Gastrocnemius medialis (tissue), 4 donors: ENCODE results near the gene ARHGEF10L. TPM values are rescaled to one million over a fixed set of nuclear protein-coding genes. Genes with fewer than 3 reads are reported as not detected.

Source experiments
- ATAC-seq, 2 donors: fragments of 150-250 bp; one replicate each; pipeline ENCODE4 v1.9.1; 2016
- DNase-seq, 2 donors: peaks; one replicate each; pipeline ENCODE4 v3.0.0-alpha.2; 2019
- H3K27ac ChIP-seq, 4 donors: fragments of 200-600 bp; sonication (generic); 1 replicate in 1 of 4; 2 replicates in 3 of 4; pipeline ENCODE4 v1.5.1; 2016 to 2018; ENCODE audit warnings: mild to moderate bottlenecking in 2 of 4, moderate library complexity in 1 of 4
- H3K27me3 ChIP-seq, 3 donors: fragments of 200-600 bp; sonication (generic) in 2 of 3; 1 replicate in 1 of 3; 2 replicates in 2 of 3; pipeline versions ENCODE4 v1.5.1 to v1.6.0; 2016 to 2019; ENCODE audit warnings: mild to moderate bottlenecking in 1 of 3, moderate library complexity in 1 of 3
- H3K36me3 ChIP-seq, 2 donors: fragments of 200-600 bp; sonication (generic) in 1 of 2; one replicate each; pipeline ENCODE4 v1.5.1; 2017 to 2018
- H3K4me1 ChIP-seq, 2 donors: fragments of 200-600 bp; sonication (generic) in 1 of 2; one replicate each; pipeline ENCODE4 v1.5.1; 2016 to 2017; ENCODE audit warnings: mild to moderate bottlenecking in 2 of 2
- H3K4me3 ChIP-seq, 4 donors: fragments of 200-600 bp; sonication (generic) in 3 of 4; 1 replicate in 1 of 4; 2 replicates in 3 of 4; pipeline ENCODE4 v1.5.1; 2016 to 2019; ENCODE audit warnings: mild to moderate bottlenecking in 2 of 4
- H3K9me3 ChIP-seq, 3 donors: fragments of 200-600 bp; sonication (generic) in 2 of 3; 1 replicate in 1 of 3; 2 replicates in 2 of 3; pipeline ENCODE4 v1.5.1; 2016 to 2019
- POLR2A ChIP-seq, 2 donors: fragments of 450-650 bp; IDR thresholded peaks; one replicate each; pipeline ENCODE4 v1.6.1; 2017; ENCODE audit warnings: antibody characterized with exemption in 2 of 2, mild to moderate bottlenecking in 2 of 2, moderate library complexity in 2 of 2
- in situ Hi-C, 4 donors: fragments of 200-750 bp; cut with MboI; loops; one replicate each; pipeline versions ENCODE4 v1.15.0 to v1.8.0; 2017; ENCODE audit warnings: low sequenced_read_pairs in 4 of 4
- intact Hi-C: fragments of 100-400 bp; cut with DNase I; formaldehyde crosslinking; loops from one replicate; pipeline ENCODE4 v1.15.1; 2023; ENCODE audit warnings: low total_unique reads
- total RNA-seq, 4 donors: library from RNA; depleted of rRNA; stranded (reverse); fragments of >200 nt; gene quantifications; one replicate each; pipeline versions ENCODE4 v1.1.0 to v1.2.3, GENCODE V29; 2016
- TF ChIP-seq, protein P1 (sequence below), 5 experiments: fragments of 450-650 bp in 3 of 5; fragments of 200-600 bp in 2 of 5; sonication (generic) in 2 of 5; IDR thresholded peaks in 4 of 5; conservative IDR thresholded peaks in 1 of 5; 1 replicate in 4 of 5; 2 replicates in 1 of 5; pipeline ENCODE4 v1.5.1; 2016 to 2019; ENCODE audit warnings: antibody characterized with exemption in 5 of 5, mild to moderate bottlenecking in 3 of 5, moderate library complexity in 3 of 5

Gene ARHGEF10L
- total RNA-seq, 4 donors from 2014 or later = 21.2 to 111 (median 73.8) TPM

DNA sequence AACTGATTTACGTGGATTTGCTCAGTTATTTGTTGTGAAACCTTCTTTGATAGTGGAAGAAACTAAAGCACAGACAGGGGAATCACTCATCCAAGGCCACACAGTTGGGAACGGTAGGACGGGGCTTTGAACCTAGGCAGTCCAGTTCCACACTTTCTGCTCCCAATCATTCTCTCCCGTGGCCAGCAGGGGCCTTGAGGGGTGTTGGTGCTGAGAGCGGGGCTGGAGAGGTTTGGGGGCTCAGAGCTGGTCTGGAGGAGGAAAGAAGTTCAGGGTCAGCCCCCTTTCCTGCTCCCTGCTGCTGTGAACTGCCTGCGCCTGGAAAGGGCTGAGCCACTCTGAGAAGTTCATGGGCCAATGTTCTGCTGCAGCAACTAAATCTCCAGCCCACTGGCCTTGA, 184.2 kb downstream of the ARHGEF10L start:
- ATAC-seq = no peak
- no peak overlapping the region for H3K4me3 ChIP-seq
- no peak overlapping the region for H3K27ac ChIP-seq
- intact Hi-C loops = no loop called here
- H3K27me3 ChIP-seq = no peaks in the 10 kb centered on the region
- in situ Hi-C loops = no loop called here
- no peaks in the 10 kb centered on the region for H3K9me3 ChIP-seq
- no peaks in the 10 kb centered on the region for H3K36me3 ChIP-seq
- TF ChIP-seq, protein P1, sequence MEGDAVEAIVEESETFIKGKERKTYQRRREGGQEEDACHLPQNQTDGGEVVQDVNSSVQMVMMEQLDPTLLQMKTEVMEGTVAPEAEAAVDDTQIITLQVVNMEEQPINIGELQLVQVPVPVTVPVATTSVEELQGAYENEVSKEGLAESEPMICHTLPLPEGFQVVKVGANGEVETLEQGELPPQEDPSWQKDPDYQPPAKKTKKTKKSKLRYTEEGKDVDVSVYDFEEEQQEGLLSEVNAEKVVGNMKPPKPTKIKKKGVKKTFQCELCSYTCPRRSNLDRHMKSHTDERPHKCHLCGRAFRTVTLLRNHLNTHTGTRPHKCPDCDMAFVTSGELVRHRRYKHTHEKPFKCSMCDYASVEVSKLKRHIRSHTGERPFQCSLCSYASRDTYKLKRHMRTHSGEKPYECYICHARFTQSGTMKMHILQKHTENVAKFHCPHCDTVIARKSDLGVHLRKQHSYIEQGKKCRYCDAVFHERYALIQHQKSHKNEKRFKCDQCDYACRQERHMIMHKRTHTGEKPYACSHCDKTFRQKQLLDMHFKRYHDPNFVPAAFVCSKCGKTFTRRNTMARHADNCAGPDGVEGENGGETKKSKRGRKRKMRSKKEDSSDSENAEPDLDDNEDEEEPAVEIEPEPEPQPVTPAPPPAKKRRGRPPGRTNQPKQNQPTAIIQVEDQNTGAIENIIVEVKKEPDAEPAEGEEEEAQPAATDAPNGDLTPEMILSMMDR (IDR thresholded peaks at IDR 0.05 in 4 of 5, conservative IDR thresholded peaks at IDR 0.05 in 1 of 5) = no peak
- H3K4me1 ChIP-seq = no peaks in the 10 kb centered on the region
- DNase-seq = no peak

DNA sequence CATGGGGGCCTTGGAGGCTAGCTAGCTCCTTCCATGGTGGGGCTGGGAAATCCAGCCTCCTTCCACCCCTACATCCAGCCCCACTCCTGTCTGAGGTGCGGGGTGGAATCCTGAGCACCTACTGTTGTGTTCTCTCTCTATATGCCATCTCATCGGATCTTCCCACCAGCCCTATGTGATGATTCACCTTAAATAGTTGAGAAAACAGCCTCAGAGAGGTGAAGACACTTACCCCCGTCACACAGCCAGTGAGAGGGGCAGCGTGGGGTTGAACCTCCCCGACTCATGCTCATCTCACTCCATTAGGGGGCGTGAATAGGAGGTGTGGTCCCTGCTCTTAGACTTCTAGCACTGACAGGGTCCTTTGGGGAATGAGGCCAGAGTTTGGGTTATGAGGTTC, 184.7 kb downstream of the ARHGEF10L start:
- H3K27me3 ChIP-seq = no peaks in the 10 kb centered on the region
- in situ Hi-C loops = no loop called here
- H3K36me3 ChIP-seq = no peaks in the 10 kb centered on the region
- no peaks in the 10 kb centered on the region for H3K4me1 ChIP-seq
- H3K9me3 ChIP-seq = no peaks in the 10 kb centered on the region
- ATAC-seq (no peak), DNase-seq (no peak)
- no peak overlapping the region for H3K27ac ChIP-seq
- intact Hi-C loops = no loop called here
- TF ChIP-seq POLR2A (IDR thresholded peaks at IDR 0.05) = no peak
- TF ChIP-seq, protein P1 (IDR thresholded peaks at IDR 0.05 in 4 of 5, conservative IDR thresholded peaks at IDR 0.05 in 1 of 5) = no peak
- H3K4me3 ChIP-seq = no peak overlapping the region

DNA sequence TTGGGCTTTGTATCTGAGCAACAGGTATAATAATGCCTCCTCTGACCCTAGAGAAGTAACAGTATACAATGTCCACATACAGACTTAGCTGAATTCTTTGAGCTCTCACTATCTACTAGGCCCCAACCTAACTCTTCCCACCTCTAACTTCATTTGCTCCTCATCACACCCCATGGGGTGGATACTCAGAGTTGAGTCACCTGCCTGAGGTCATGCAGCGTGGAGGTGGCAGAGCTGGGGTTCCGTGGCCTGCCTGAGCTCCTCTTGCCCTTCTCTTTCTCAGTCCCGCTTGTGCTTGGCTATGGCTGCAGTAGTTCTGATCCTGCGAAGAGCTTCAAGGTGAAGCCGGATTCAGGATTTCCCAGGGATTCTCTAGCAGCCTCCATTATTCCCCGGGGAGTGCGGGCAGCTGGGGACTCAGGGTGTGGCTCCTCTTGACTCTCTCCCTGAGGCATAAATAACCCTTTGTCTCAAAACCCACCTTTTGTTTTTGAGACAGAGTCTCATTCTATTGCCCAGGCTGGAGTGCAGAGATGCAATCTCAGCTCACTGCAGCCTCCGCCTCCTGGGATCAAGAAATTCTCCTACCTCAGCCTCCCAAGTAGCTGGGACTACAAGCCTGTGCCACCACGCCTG, 185.7 kb downstream of the ARHGEF10L start:
- no peaks in the 10 kb centered on the region for H3K27me3 ChIP-seq
- no peaks in the 10 kb centered on the region for H3K36me3 ChIP-seq
- ATAC-seq = no peak

DNA sequence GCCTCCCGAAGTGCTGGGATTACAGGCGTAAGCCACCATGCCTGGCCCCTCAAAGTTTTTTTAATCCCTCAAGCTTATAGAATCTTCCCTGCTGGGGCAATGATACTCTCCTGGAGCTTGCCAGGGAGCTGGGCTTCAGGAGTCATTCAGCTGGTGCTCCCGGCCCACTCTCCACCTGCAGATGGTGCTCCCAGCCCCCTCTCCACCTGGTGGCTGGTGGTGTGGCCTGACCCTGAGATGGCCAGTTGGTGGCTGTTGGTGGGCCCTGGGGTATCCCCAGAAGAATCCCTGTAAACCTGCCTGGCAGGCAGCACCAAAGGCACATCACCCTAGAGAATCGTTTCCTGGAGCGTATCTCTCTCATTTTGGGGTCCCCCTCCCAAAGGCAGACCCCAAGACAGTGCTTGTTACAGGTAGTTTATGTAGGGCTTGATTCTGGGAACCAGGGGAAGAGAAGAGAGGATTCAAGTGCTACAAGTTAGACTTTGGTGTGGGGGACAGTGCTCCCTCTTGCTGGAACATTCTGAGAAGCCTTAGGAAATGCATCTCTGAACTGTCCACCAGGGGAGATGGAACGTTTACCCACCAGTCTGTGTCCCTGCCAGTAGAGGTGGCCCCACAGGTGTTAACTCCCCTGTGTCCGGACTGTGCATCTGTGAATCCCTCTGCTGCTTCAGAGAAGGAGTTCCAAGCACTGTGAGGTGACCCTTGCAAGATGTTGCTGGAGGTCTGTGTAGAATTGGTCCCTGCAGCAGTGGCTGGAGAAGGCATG, 186.5 kb downstream of the ARHGEF10L start:
- ATAC-seq (no peak), DNase-seq (no peak)
- in situ Hi-C loops (no loop called here), intact Hi-C loops (no loop called here)
- Histone ChIP-seq H3K4me3 (no peak overlapping the region), H3K27me3 (no peaks in the 10 kb centered on the region), H3K36me3 (no peaks in the 10 kb centered on the region), H3K4me1 (no peaks in the 10 kb centered on the region), H3K27ac (no peak overlapping the region), H3K9me3 (no peaks in the 10 kb centered on the region)
- TF ChIP-seq, protein P1 (IDR thresholded peaks at IDR 0.05 in 4 of 5, conservative IDR thresholded peaks at IDR 0.05 in 1 of 5) = no peak
- TF ChIP-seq POLR2A (IDR thresholded peaks at IDR 0.05) = no peak

More for the DNA sequence above, 185.7 kb downstream of the ARHGEF10L start:
- Histone ChIP-seq H3K27ac (no peak overlapping the region), H3K4me3 (no peak overlapping the region), H3K9me3 (no peaks in the 10 kb centered on the region), H3K4me1 (no peaks in the 10 kb centered on the region)
- no peak for DNase-seq
- TF ChIP-seq, protein P1 (IDR thresholded peaks at IDR 0.05 in 4 of 5, conservative IDR thresholded peaks at IDR 0.05 in 1 of 5) = no peak
- TF ChIP-seq POLR2A (IDR thresholded peaks at IDR 0.05) = no peak
- intact Hi-C loops (no loop called here), in situ Hi-C loops (no loop called here)
